GM06990 (cell line): Measurements from ENCODE around the gene MAP3K20.
A peak's percentile ranks its signal among the peaks of the same experiment; 100 is the strongest.

Source experiments
- DNase-seq: peaks from one replicate; pipeline ENCODE4 v3.0.0-alpha.2; 2011; ENCODE audit not compliant: insufficient read length; ENCODE audit errors: extremely low read depth
- H3K27me3 ChIP-seq: replicated peaks from 2 replicates; pipeline ENCODE4 v1.6.0; 2011; ENCODE audit warnings: low read length; ENCODE audit not compliant: control insufficient read depth, insufficient read depth
- H3K36me3 ChIP-seq: 2 replicates; pipeline ENCODE4 v1.5.1; 2011; ENCODE audit warnings: low read length; ENCODE audit not compliant: control insufficient read depth, insufficient read depth
- H3K4me3 ChIP-seq: replicated peaks from 2 replicates; pipeline ENCODE4 v1.5.1; 2011; ENCODE audit warnings: low read depth, mild to moderate bottlenecking, control low read depth, low read length
- CTCF ChIP-seq: IDR thresholded peaks from 2 replicates; pipeline ENCODE4 v1.5.1; 2011; ENCODE audit warnings: low read length, control low read depth, mild to moderate bottlenecking, inconsistent platforms; ENCODE audit not compliant: insufficient read depth, poor library complexity, severe bottlenecking

The MAP3K20 gene

GRCh38 chr2:173136067-173136466 is 60.4 kb downstream of the MAP3K20 start:
- DNase-seq = no peak
- H3K27me3 ChIP-seq = no peaks in the 10 kb centered on the region
- H3K4me3 ChIP-seq = no peak overlapping the region
- no peaks in the 10 kb centered on the region for H3K36me3 ChIP-seq
- TF ChIP-seq CTCF = no peak

- no peaks in the 10 kb centered on the region for H3K36me3 ChIP-seq
- TF ChIP-seq CTCF = no peak
- no peaks in the 10 kb centered on the region for H3K27me3 ChIP-seq
- H3K4me3 ChIP-seq = no peak overlapping the region
- DNase-seq = no peak
Observed at GRCh38 chr2:173136599-173136998, 61.0 kb downstream of the MAP3K20 start.

- no peak for DNase-seq
- no peaks in the 10 kb centered on the region for H3K36me3 ChIP-seq
- no peak overlapping the region for H3K4me3 ChIP-seq
- TF ChIP-seq CTCF = no peak
- no peaks in the 10 kb centered on the region for H3K27me3 ChIP-seq
Observed at GRCh38 chr2:173137610-173138009, 62.0 kb downstream of the MAP3K20 start.

GRCh38 chr2:173138962-173139361 is 63.3 kb downstream of the MAP3K20 start:
- H3K27me3 ChIP-seq = no peaks in the 10 kb centered on the region
- no peak overlapping the region for H3K4me3 ChIP-seq
- no peaks in the 10 kb centered on the region for H3K36me3 ChIP-seq
- DNase-seq = no peak
- no peak for TF ChIP-seq CTCF

- no peak for TF ChIP-seq CTCF
- H3K4me3 ChIP-seq = no peak overlapping the region
- no peak for DNase-seq
- H3K36me3 ChIP-seq = no peaks in the 10 kb centered on the region
- no peaks in the 10 kb centered on the region for H3K27me3 ChIP-seq
Observed at GRCh38 chr2:173141666-173142065, 66.0 kb downstream of the MAP3K20 start.

GRCh38 chr2:173145454-173145853 is 69.8 kb downstream of the MAP3K20 start:
- no peak for TF ChIP-seq CTCF
- DNase-seq = peak; percentile 24
- Histone ChIP-seq H3K4me3 (no peak overlapping the region), H3K27me3 (no peaks in the 10 kb centered on the region), H3K36me3 (no peaks in the 10 kb centered on the region)
